PC-9 (cell line): ENCODE data around the gene SFRP5.

ENCODE experiments used
- CTCF ChIP-seq: fragments of 200-600 bp; sonication (generic); conservative IDR thresholded peaks from 2 replicates; pipeline ENCODE4 v1.6.1; 2017; ENCODE audit warnings: mixed run types, antibody characterized with exemption, mild to moderate bottlenecking, moderate library complexity
- EZH2 ChIP-seq: fragments of 200-600 bp; sonication (generic); IDR thresholded peaks from 2 replicates; pipeline ENCODE4 v1.8.0; 2017; ENCODE audit warnings: antibody characterized with exemption, low read depth

DNA sequence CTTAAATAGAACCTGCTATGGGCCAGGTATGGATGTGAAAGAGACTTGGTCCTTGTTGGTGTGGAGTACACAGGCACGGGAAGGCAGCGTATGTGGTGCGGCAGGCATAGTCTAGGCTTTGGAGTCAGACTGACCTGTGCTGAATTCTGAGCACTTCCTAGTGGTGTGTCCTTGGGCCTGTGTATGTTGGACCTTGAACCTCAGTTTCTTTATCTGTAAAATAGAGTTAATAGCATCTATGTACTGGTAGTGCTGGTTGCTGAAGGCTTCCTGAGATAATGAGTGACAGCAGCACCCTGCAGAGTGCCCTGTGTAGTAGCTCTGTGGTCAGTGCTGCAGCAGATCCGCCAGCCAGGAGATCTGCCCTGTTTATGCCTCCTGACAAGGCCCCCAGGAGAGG lies 5.3 kb upstream of the SFRP5 start:
- TF ChIP-seq CTCF (no peak), EZH2 (no peak)
